K562 (cell line): ENCODE results near the gene CATSPER3.

Source experiments
- TCF7L2 ChIP-seq: fragments of 150-350 bp; IDR thresholded peaks from 2 replicates; pipeline ENCODE4 v1.6.1; 2016; ENCODE audit warnings: low read depth, mild to moderate bottlenecking, low read length, moderate library complexity
- ZC3H4 ChIP-seq: sonication (generic); formaldehyde crosslinking; IDR thresholded peaks from 2 replicates; pipeline ENCODE4 v1.9.0; 2021; ENCODE audit warnings: missing genetic modification reagents, borderline replicate concordance
- TF ChIP-seq, protein P1 (sequence below), 3 experiments: IDR thresholded peaks in 2 of 3; conservative IDR thresholded peaks in 1 of 3; 2 replicates each; pipeline ENCODE4 v1.5.1; 2011 to 2012; ENCODE audit warnings: low read length in 3 of 3, mild to moderate bottlenecking in 3 of 3, control low read depth in 2 of 3, improper control_type of control experiment in 1 of 3, inconsistent platforms in 1 of 3, low read depth in 1 of 3, mixed read lengths in 1 of 3, moderate library complexity in 1 of 3; ENCODE audit not compliant: insufficient read depth in 2 of 3
- TF ChIP-seq, protein P2 (sequence below): sonication (generic); formaldehyde crosslinking; IDR thresholded peaks from 2 replicates; pipeline ENCODE4 v1.9.0; 2022; ENCODE audit warnings: mild to moderate bottlenecking, missing genetic modification reagents

DNA sequence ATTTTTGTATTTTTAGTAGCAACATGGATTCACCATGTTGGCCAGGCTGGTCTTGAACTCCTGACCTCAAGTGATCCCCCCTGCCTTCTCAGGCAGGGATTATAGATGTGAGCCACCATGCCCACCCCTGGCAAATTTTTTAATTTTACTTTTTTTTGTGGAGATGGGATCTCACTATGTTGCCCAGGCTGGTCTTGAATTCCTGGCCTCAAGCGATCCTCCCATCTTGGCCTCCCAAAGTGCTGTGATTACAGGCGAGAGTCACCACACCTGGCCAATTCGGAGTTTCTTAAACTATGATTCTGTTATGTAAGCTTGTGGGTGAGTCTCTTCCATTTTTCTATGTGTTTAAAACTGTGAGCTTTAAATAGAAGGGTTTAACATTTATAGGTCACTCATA, 35.2 kb upstream of the CATSPER3 start:
- TF ChIP-seq ZC3H4 (no peak), TCF7L2 (no peak)
- TF ChIP-seq, protein P1, sequence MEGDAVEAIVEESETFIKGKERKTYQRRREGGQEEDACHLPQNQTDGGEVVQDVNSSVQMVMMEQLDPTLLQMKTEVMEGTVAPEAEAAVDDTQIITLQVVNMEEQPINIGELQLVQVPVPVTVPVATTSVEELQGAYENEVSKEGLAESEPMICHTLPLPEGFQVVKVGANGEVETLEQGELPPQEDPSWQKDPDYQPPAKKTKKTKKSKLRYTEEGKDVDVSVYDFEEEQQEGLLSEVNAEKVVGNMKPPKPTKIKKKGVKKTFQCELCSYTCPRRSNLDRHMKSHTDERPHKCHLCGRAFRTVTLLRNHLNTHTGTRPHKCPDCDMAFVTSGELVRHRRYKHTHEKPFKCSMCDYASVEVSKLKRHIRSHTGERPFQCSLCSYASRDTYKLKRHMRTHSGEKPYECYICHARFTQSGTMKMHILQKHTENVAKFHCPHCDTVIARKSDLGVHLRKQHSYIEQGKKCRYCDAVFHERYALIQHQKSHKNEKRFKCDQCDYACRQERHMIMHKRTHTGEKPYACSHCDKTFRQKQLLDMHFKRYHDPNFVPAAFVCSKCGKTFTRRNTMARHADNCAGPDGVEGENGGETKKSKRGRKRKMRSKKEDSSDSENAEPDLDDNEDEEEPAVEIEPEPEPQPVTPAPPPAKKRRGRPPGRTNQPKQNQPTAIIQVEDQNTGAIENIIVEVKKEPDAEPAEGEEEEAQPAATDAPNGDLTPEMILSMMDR (IDR thresholded peaks at IDR 0.05 in 2 of 3, conservative IDR thresholded peaks at IDR 0.05 in 1 of 3; ENCODE audit: insufficient read depth in 2 of 3, low read depth in 1 of 3, low read length in 3 of 3): no peak
- TF ChIP-seq, protein P2, sequence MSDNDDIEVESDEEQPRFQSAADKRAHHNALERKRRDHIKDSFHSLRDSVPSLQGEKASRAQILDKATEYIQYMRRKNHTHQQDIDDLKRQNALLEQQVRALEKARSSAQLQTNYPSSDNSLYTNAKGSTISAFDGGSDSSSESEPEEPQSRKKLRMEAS (CRISPR knock-in tag): no peak
